SHP77 treated with DMSO at 0.1 percent for 48 hours (cell line): ENCODE results near the gene CLCN2.
"Not testable (repeated sequence)": the region's sequence is repeated elsewhere in the genome, so short reads cannot be mapped to it uniquely, and the experiment has no call there.

Experiments used
- DNase-seq: peaks from one replicate; lab custom pipeline; 2025; lab: John Stamatoyannopoulos, UW

The CLCN2 gene

GRCh38 chr3:184345317-184346144 lies 15.9 kb downstream of the CLCN2 start:
- DNase-seq, result peak; percentile 19

- no peak for DNase-seq
Measured at GRCh38 chr3:184344579-184345316, 16.7 kb downstream of the CLCN2 start.

GRCh38 chr3:184343200-184343876 lies 18.1 kb downstream of the CLCN2 start:
- DNase-seq, result no peak

- no peak for DNase-seq
Measured at GRCh38 chr3:184341925-184342324, 19.5 kb downstream of the CLCN2 start.

GRCh38 chr3:184339451-184340135 lies 21.8 kb downstream of the CLCN2 start:
- not testable (repeated sequence) for DNase-seq

GRCh38 chr3:184339001-184339400 lies 22.4 kb downstream of the CLCN2 start:
- no peak for DNase-seq

- peak; percentile 83 for DNase-seq
Measured at GRCh38 chr3:184338511-184338945, 22.9 kb downstream of the CLCN2 start.

GRCh38 chr3:184337981-184338380 lies 23.4 kb downstream of the CLCN2 start:
- DNase-seq, result no peak

GRCh38 chr3:184337399-184337714 lies 24.0 kb downstream of the CLCN2 start, which contains the start of gene FAM131A:
TSS of gene FAM131A (plus strand) at chr3:184337600. CDS start at chr3:184337631, 31 bp downstream.
- DNase-seq, result no peak

- peak; percentile 45 for DNase-seq
Measured at GRCh38 chr3:184336547-184337398, 24.6 kb downstream of the CLCN2 start.

GRCh38 chr3:184335661-184336546 lies 25.5 kb downstream of the CLCN2 start:
- peak; percentile 17 for DNase-seq

GRCh38 chr3:184335291-184335660 lies 26.1 kb downstream of the CLCN2 start:
- no peak for DNase-seq

- DNase-seq, result no peak
Measured at GRCh38 chr3:184334470-184335158, 26.8 kb downstream of the CLCN2 start.

- no peak for DNase-seq
Measured at GRCh38 chr3:184333700-184334099, 27.7 kb downstream of the CLCN2 start.

- DNase-seq, result no peak
Measured at GRCh38 chr3:184333190-184333589, 28.2 kb downstream of the CLCN2 start.

GRCh38 chr3:184332370-184333090 lies 28.9 kb downstream of the CLCN2 start:
- no peak for DNase-seq

- no peak for DNase-seq
Measured at GRCh38 chr3:184328516-184328915, 32.9 kb downstream of the CLCN2 start.

- DNase-seq, result no peak
Measured at GRCh38 chr3:184327171-184327570, 34.2 kb downstream of the CLCN2 start.
